Urinary bladder (tissue), 4 donors: ENCODE results near the gene MS4A10. TPM values are rescaled to one million over a fixed set of nuclear protein-coding genes. Genes with fewer than 3 reads are reported as not detected.

ENCODE experiments used
- DNase-seq: peaks from one replicate; pipeline ENCODE4 v3.0.0-alpha.2; 2015; ENCODE audit errors: extremely low spot score
- H3K27ac ChIP-seq: one replicate; pipeline ENCODE4 v1.5.1; 2013; ENCODE audit warnings: low read depth, mild to moderate bottlenecking, moderate library complexity
- H3K36me3 ChIP-seq: one replicate; pipeline ENCODE4 v1.6.1; 2013; ENCODE audit warnings: mild to moderate bottlenecking, moderate library complexity; ENCODE audit not compliant: insufficient read depth
- H3K4me1 ChIP-seq: one replicate; pipeline ENCODE4 v1.6.1; 2013; ENCODE audit warnings: mild to moderate bottlenecking, moderate library complexity; ENCODE audit not compliant: insufficient read depth
- H3K4me3 ChIP-seq: one replicate; pipeline ENCODE4 v1.5.1; 2013; ENCODE audit warnings: low read depth, low read length
- WGBS: extraction: QIAGEN DNeasy Blood & Tissue Kit; methylation state at CpG from one replicate; pipeline ENCODE4 v1.1.7; 2013; 5-methylcytosine and 5-hydroxymethylcytosine counted together
- polyA plus RNA-seq: library from polyadenylated mRNA; stranded (reverse); fragments of 200-250 nt; gene quantifications from one replicate; pipeline ENCODE4 v1.2.3, GENCODE V29; 2013
- total RNA-seq: library from RNA; depleted of rRNA; stranded (reverse); fragments of >200 nt; gene quantifications from one replicate; pipeline ENCODE4 v1.2.3, GENCODE V29; 2014
- donor health status: healthy with polysubstance abuse.
- donor health status: healthy.

Gene MS4A10
- total and polyA plus RNA-seq, 2 donors: not detected

DNA sequence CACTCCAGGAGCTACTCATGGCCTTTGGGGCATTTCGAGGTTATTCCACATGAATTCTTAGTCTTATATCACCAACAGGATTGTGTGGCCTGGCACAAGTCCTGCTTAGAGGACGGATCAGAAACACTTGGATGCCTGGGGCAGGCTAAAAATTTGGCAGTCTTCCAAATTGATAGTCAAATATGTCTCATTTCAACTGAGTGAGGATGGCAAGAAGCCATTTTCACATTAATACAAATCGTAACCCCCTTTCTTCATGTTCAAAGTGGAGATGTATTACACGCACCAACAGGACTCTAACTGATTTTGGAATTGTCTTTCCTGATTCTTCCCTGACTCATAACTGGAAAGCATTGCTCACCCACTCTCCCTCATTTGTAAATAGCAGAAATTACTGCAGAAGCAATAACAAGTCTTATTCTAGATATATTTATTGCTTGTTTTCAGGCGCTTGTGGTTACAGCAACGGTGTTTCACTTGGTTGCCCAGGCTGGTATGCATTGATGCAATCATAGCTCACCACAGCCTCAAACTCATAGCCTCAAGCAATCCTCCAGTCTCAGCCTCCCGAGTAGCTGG, 46.5 kb downstream of the MS4A10 start:
- no peak for DNase-seq
- Histone ChIP-seq H3K27ac (no peak overlapping the region), H3K4me1 (no peaks in the 10 kb centered on the region), H3K4me3 (no peak overlapping the region), H3K36me3 (no peaks in the 10 kb centered on the region)
- WGBS: 54% methylated on average over 7 of the region's 7 CpGs

GRCh38 chr11:60834742-60835533, 49.8 kb downstream of the MS4A10 start:
- H3K4me1 ChIP-seq: no peaks in the 10 kb centered on the region
- H3K27ac ChIP-seq: no peak overlapping the region
- H3K4me3 ChIP-seq: no peak overlapping the region
- no peaks in the 10 kb centered on the region for H3K36me3 ChIP-seq
- DNase-seq: no peak
- 48% methylated on average over 7 of the region's 7 CpGs for WGBS

DNA sequence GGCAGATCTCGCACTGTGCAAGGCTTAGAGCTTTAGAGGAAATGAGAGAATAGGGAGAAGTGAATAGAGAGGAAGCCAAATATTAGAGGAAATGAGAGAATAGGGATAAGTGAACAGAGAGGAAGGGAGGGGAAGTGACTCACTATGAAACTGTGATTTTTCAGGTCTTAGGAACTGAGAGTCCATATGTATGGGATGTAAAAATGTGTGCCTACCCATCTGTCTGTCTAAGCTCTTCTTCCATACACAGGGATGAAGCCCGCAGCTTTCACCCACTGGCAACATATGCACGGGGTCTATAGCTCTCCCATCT, 50.4 kb downstream of the MS4A10 start:
- H3K4me1 ChIP-seq: no peaks in the 10 kb centered on the region
- no peak for DNase-seq
- H3K27ac ChIP-seq: no peak overlapping the region
- no peak overlapping the region for H3K4me3 ChIP-seq
- H3K36me3 ChIP-seq: no peaks in the 10 kb centered on the region
- WGBS: 77% methylated on average over 3 of the region's 3 CpGs

GRCh38 chr11:60836866-60837515, 51.9 kb downstream of the MS4A10 start:
- 43% methylated on average over 9 of the region's 9 CpGs for WGBS
- Histone ChIP-seq H3K27ac (no peak overlapping the region), H3K36me3 (no peaks in the 10 kb centered on the region), H3K4me1 (peaks cover 5% of the 10 kb centered on the region), H3K4me3 (no peak overlapping the region)
- no peak for DNase-seq

DNA sequence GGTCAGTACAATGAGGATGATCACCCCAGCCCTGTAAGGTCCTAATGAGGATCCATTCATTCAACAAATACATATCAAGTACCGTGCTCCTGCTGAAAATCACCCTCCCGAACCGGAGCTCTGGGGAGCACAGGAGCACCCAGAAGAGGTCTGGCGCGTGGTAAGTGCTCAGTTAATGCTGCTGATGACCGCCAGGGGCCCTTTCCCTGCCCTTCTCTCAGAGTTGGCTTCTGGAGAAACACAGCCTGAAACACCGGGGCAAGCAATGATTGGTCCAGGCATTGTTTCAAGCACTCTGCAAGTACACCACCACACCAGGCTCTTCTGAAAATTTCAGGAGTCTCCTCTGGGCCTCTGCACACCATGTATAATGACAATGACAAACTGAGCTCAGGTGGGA, 53.0 kb downstream of the MS4A10 start:
- Histone ChIP-seq H3K36me3 (no peaks in the 10 kb centered on the region), H3K27ac (no peak overlapping the region), H3K4me3 (no peak overlapping the region), H3K4me1 (peaks cover 5% of the 10 kb centered on the region)
- DNase-seq: no peak
- WGBS: 70% methylated on average over 7 of the region's 7 CpGs

GRCh38 chr11:60840470-60841430, 55.6 kb downstream of the MS4A10 start:
- peaks cover 5% of the 10 kb centered on the region for H3K4me1 ChIP-seq
- H3K36me3 ChIP-seq: no peaks in the 10 kb centered on the region
- WGBS: 62% methylated on average over 14 of the region's 14 CpGs
- peak overlapping the region; percentile 84 for H3K27ac ChIP-seq
- no peak overlapping the region for H3K4me3 ChIP-seq
- DNase-seq: no peak

DNA sequence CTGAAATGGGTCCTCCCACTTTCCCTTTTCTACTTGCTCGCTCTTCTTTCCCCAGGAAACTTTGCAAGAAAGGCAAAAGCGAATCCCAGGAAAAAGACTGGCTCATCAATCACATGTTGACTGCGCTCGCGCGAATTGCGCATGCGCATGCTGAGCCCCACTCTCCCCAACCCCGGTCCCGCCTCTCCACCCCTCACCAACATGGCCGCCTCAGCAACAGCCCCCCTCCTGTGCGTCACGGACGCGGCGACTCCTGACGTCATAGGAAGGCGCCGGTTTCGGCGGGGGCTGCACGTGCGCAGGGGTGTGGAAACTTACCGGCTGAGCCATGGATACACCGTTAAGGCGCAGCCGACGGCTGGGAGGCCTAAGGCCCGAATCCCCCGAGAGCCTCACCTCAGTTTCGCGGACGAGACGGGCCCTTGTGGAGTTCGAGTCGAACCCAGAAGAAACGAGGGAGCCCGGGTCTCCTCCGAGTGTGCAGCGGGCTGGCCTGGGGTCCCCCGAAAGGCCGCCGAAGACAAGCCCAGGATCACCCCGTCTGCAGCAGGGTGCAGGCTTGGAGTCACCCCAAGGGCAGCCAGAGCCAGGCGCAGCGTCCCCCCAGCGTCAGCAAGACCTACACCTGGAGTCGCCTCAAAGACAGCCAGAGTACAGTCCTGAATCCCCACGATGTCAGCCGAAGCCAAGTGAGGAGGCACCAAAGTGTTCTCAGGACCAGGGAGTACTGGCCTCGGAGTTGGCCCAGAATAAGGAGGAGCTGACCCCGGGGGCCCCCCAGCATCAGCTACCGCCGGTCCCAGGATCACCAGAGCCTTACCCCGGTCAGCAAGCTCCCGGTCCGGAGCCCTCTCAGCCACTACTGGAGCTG, 56.9 kb downstream of the MS4A10 start, which contains the start of gene CCDC86:
Gene CCDC86, plus strand, starts transcription at position 317 of the 871 bp plus-strand sequence. Its CDS starts 12 bp downstream, at position 329.
- WGBS: under 1% methylated on average over 57 of the region's 57 CpGs
- H3K4me1 ChIP-seq: peaks cover 5% of the 10 kb centered on the region
- DNase-seq: peak; percentile 83
- peak within 1 kb of the TSS; percentile 63 for H3K4me3 ChIP-seq
- H3K36me3 ChIP-seq: no peaks in the 10 kb centered on the region
- peak within 1 kb of the TSS; percentile 75 for H3K27ac ChIP-seq

DNA sequence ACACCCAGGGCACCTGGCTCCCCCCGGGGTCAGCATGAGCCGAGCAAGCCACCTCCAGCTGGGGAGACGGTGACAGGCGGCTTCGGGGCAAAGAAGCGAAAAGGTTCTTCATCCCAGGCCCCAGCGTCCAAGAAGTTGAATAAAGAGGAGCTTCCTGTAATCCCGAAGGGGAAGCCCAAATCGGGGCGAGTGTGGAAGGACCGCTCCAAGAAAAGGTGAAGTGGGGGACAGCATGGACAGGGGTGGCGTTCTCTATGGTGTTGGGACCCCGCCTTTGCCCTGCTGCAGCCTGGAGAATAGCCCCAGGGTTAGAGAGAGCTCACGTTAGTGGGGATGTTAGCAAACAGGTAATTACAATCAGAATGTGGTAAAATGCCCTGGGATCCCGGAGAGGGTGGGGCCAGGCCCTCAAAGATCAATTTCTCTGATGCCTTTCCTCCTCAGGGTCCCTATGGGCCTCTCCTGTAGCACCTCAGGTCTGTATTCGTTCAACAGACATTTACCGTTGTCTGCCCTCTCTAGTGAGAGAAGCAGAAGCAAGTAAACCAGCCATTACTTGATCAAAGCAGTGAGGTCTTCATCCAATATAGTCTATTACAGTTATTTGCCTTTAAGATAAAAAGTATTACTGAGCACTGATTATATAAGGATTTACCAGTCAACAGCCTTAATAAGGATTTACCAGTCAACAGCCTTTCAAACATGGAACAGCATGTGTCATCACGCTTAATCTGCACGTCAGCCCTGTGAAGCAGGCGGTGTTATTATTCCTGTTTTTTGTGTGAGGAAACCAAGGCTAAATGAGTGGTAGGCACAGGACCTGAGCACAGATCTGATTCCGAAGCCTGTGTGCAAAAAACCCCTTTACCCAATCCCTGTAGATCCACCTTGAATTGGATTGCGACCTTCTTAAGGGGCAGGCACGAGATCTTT, 57.8 kb downstream of the MS4A10 start:
- peaks cover 5% of the 10 kb centered on the region for H3K4me1 ChIP-seq

GRCh38 chr11:60844045-60844869, 59.1 kb downstream of the MS4A10 start:
- Histone ChIP-seq H3K36me3 (no peaks in the 10 kb centered on the region), H3K4me3 (no peak overlapping the region), H3K4me1 (peaks cover 5% of the 10 kb centered on the region), H3K27ac (no peak overlapping the region)
- no peak for DNase-seq
- WGBS: 64% methylated on average over 10 of the region's 10 CpGs

More for the DNA sequence above, 57.8 kb downstream of the MS4A10 start:
- WGBS: 14% methylated on average over 23 of the region's 23 CpGs
- Histone ChIP-seq H3K4me3 (peak overlapping the region; percentile 63), H3K36me3 (no peaks in the 10 kb centered on the region), H3K27ac (no peak overlapping the region)
- no peak for DNase-seq

DNA sequence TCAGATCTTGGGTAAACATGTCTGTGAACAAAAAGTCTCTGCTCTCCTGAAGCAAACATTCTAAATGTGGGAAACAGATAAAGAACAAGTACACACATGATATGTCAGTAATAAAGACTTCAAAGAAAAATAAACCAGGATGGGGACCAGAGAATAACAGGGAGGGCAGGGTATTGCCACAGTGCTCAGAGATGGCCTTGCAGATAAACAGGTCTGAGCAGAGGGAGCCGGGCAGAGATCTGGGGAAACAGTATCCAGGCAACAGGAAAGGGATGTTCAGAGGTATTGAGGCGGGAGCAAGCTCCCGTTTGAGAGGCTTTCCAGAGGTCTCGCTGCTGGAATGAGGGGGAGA, 59.7 kb downstream of the MS4A10 start:
- no peak overlapping the region for H3K4me3 ChIP-seq
- H3K4me1 ChIP-seq: peaks cover 5% of the 10 kb centered on the region
- H3K36me3 ChIP-seq: no peaks in the 10 kb centered on the region
- 47% methylated on average over 4 of the region's 4 CpGs for WGBS
- no peak overlapping the region for H3K27ac ChIP-seq
- no peak for DNase-seq

DNA sequence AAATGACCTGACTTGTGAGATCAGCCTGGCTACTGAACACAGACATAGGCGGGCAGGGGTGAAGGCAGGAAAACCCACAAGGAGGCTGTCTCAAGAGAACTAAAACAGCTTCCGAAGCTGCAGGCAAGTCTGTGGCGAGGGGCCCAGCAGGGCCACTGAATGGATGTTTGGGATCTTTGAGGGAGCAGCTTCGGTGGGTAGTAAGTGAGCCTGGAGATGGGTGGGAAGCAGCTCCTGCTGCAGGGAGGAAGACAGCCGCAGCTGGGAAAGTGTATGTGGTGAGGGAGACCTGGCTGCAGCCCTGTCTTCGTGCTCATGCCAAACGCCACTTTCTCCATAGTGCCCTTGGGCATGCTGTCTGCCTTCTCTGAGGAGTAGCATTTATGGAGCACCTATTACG, 60.2 kb downstream of the MS4A10 start:
- no peak for DNase-seq
- Histone ChIP-seq H3K27ac (no peak overlapping the region), H3K36me3 (no peaks in the 10 kb centered on the region), H3K4me1 (peaks cover 5% of the 10 kb centered on the region), H3K4me3 (no peak overlapping the region)
- 84% methylated on average over 8 of the region's 8 CpGs for WGBS
